Smooth muscle cell of the brain vasculature (primary cell): ENCODE measurements around the gene GGPS1.
"Not testable (repeated sequence)": the region's sequence is repeated elsewhere in the genome, so short reads cannot be mapped to it uniquely, and the experiment has no call there.

Experiments
- DNase-seq: peaks from one replicate; pipeline ENCODE4 v3.0.0-alpha.2; 2012; ENCODE audit warnings: low read depth, low spot score

GGPS1 gene

DNA sequence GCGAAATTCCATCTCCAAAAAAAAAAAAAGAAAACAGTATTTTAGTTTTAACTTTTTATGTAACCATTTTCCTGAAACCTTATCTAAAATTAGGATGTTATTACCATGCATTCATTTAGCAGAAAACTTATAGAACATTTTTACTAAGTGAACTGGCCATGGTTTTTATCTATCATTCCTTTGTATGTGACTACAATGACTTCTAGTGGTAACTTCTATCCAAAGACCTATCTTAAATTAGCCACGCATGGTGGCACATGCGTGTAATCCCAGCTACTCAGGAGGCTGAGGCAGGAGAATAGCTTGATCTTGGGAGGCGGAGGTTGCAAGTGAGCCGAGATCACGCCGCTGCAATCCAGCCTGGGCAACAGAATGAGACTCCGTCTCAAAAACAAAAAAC lies 11.4 kb downstream of the GGPS1 start:
- no peak for DNase-seq

DNA sequence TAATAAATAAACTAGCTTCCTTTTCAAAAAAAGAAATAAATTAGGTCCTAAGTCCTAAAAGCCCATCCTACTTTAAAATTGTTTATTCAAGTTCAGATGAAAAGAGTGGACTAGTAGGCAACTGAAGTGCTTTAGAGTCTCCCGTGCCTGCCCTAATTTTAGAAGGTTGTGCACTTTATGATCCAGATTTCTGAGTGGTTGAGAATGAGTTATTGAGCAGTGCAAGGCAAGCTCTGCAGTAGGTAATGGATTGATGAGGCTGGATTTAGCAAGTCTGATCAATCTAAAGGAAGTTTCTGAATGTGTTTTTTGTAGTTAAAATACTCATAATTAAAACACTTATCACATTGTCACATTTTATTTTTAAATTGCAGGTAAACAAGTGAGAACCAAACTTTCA lies 13.0 kb downstream of the GGPS1 start:
- DNase-seq = no peak

DNA sequence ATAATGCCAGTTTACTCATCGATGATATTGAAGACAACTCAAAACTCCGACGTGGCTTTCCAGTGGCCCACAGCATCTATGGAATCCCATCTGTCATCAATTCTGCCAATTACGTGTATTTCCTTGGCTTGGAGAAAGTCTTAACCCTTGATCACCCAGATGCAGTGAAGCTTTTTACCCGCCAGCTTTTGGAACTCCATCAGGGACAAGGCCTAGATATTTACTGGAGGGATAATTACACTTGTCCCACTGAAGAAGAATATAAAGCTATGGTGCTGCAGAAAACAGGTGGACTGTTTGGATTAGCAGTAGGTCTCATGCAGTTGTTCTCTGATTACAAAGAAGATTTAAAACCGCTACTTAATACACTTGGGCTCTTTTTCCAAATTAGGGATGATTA lies 13.7 kb downstream of the GGPS1 start:
- no peak for DNase-seq

DNA sequence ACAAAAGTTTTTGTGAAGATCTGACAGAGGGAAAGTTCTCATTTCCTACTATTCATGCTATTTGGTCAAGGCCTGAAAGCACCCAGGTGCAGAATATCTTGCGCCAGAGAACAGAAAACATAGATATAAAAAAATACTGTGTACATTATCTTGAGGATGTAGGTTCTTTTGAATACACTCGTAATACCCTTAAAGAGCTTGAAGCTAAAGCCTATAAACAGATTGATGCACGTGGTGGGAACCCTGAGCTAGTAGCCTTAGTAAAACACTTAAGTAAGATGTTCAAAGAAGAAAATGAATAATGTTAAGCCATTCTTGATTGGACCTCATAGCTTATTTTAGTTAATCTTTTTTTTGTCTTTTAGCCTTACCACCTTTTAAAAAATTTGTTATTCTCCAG lies 14.1 kb downstream of the GGPS1 start:
- DNase-seq = no peak

DNA sequence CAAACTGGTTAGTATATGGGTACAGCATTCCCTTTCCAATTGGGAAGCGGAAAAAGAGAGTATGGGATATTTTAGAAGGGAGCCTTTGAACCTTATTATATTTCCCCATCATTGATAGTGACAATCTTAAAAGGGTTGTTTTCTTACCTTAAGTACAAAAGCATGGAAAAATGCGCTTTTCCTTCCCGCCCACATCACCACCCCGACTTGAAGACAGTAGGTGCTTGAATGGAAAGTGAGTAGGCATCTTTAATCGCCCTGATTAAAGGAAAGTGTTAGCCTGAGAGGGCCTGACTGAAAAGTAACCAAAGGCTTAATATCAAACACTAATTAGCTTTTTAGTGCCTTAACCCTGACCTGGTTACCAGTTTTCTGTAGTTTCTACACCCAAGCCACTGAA lies 15.4 kb downstream of the GGPS1 start:
- no peak for DNase-seq

DNA sequence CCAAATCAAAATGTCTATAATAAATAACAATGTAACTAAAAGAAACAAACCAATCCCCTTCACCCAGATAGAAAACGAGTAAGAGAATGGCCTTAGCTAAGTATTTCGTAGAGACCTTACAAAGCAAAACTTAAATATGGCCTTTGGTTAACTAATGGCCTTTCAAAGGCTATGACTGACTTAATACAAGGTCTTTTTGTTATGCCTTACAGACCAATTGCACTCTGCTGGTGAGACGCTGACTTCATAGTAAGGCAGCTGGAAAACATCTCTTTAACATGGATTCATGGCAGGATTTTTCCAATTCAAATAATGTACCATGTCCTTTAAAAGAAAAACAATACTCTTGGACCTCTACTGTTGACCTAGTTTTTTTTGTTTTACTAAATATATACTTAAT lies 23.1 kb downstream of the GGPS1 start:
- no peak for DNase-seq

DNA sequence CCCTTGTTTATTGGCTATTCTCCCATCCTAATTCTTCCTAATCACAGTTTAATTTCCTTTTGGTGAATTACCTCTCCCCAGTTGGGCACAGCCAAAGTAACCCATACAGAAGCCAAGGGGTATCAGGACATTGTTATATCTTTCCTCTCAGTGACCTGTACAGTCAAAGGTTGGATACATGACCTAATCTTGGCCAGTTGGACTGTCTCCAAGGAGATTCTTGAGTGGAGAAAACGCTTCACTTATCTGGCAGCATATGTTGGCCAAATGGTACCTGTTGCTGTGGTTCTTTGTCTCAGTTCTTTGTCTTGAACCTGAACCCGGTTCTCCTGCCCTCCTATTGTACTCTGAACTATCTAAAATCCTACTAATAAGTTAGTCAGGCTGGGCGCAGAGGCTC lies 23.5 kb downstream of the GGPS1 start:
- DNase-seq = no peak

DNA sequence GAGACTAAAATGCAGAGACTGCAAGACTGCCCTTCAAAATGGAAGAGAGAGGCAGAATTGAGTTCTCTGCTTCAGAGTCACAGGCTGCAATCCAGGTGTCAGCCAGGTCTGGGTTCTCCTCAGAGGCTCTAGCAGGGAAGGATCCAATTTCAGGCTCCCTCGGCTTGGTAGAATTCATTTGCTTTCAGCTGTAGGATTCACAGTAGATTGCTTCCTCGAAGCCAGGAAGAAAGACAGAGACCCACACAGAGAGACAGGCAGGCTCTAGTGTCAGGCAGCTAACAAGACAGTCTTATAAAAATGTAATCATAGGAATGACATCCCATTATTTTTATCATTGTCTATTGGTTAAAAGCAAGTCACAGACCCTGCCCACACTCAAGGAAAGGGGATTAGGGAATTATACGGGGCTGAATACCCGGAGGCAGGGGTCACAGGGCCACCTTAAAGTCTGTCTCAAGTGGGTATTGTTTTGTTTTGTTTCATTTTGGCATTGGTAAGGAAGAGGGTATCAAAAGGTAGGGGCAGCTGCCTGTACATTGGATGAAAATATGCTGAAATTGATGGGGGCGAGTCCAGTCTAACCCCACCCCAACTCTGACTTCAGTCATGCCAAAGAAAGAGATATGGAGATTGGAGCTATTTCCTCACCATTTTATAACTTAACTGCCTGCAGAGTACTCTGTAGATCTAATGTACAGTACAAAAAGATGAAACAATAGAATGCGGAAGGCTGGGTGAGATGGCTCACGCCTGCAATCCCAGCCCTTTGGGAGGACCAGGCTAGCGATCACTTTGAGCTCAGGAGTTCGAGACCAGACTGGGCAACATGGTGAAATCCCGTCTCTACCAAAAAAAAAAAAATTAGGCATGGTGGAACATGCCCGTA lies 29.4 kb downstream of the GGPS1 start:
- no peak for DNase-seq

DNA sequence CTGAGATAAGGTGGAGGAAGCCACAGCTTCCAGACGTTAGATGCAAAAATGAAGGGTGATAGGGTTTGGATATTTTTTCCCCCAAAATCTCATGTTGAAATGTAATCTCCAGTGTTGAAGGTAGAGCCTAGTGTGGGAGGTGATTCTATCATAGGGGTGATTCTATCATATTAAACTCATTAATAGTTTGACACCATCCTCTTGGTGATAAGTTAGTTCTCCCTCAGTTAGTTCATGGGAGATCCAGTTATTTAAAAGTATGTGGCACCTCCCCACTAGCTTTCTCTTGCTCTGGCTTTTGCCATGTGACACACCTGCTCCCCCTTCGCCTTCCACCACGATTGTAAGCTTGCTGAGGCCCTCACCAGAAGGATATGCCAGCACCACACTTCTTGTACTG lies 30.5 kb downstream of the GGPS1 start:
- no peak for DNase-seq

DNA sequence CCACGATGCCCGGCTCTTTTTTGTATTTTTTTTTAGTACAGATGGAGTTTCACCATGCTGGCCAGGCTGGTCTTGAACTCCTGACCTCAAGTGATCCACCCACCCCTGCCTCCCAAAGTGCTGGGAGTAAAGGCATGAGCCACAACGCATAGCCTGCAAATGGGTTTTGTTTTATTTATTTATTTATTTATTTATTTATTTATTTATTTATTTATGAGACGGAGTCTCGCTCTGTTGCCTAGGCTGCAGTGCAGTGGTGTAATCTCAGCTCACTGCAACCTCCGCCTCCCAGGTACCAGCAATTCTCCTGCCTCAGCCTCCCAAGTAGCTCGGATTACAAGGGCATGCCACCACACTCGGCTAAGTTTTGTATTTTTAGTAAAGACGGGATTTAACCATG lies 35.8 kb downstream of the GGPS1 start:
- not testable (repeated sequence) for DNase-seq

DNA sequence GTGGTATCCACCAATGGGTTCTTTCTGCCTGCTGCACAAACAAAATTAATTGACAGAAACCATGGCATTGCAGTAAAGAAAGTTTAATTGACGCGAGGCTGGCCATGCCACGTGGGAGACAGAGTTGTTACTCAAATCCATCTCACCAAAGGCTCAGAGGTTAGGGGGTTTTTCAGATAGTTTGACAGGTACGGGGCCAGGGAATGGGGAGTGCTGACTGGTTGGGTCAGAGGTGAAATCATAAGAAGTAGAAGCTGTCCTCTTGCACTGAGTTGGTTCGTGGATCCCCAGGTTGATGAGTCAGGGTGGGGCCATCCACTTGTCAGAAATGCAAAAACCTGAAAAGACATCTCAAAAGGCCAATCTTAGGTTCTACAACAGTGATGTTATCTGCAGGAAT lies 37.9 kb downstream of the GGPS1 start:
- no peak for DNase-seq

DNA sequence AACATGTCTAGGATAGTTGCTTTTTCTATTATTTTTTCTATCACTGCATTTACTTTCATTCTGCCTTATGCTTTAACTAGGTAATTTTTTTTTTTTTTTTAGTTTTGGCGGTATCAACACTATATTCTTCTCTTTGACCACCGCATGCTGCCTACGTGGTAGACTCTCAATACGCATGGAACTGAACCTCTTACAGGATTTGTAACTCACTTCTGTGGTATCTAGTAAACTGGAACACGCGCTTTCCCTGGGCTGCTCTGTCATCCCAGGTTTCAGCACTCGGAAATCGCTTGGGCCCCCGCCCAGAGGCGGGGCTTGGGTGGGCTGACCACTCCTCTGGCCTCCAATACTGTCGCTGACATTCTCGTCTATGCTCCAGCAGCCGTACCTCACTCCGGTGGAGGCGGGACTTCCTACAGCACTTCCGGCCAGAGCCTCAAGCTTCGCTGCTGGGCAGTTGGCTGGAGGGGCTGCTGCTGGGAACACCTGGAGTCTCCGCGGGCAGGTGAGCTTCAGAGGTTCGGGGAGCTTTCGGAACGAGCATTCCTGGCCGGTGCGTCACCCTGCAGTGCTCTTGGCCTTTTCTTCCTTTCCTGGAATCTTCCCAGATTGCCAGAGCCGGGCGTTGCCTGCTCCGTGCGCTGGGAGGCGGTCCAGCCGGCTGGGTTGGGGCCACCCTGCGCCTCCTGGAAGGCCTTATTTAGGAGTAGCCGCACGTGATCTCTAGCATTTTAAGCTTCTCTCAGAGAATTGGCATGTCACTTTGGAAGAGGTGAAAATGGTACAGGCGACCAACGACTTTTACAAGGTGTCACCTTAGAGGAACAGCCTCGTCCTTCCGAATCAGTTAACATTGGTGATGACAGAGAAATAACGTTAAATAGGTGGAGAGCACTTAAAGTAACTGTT lies 38.9 kb downstream of the GGPS1 start, which contains the start of gene TBCE:
TSS of gene TBCE (plus strand) at position 428 of the 909 bp plus-strand sequence. CDS start 12,623 bp downstream, outside the sequence.
- DNase-seq = peak; percentile 91

DNA sequence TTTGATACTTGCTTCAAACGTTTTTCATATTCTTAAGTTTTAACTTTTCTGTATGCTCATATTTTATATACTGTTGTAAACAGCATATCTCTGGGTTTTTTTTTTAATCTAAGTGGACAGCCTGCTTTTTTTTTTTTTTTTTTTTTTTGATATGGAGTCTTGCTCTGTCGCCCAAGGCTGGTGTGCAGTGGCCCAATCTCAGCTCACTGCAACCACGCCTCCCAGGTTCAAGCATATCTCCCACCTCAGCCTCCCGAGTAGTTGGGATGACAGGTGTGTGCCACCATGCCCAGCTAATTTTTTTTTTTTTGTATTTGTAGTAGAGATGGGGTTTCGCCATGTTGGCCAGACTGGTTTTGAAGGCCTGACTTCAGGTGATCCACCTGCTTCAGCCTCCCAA lies 40.1 kb downstream of the GGPS1 start:
- DNase-seq = no peak

DNA sequence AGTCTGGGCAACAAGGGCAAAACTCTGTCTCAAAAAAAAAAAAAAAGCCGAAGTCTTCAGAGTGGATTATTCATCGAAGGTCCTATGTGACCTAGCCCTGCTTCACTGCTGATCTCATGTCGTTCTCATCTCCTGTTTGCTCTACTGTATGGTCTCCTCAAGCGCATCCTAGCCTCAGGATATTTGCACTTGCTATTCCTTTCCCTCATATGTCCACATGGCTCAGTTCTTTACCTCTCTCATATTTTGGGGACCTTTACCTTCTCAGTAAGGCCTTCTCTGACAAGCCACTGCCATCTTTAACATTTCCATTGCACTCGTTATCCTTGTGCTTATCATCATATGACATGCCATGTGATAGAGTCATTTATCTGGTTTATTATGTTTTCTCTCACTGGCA lies 41.4 kb downstream of the GGPS1 start:
- no peak for DNase-seq

DNA sequence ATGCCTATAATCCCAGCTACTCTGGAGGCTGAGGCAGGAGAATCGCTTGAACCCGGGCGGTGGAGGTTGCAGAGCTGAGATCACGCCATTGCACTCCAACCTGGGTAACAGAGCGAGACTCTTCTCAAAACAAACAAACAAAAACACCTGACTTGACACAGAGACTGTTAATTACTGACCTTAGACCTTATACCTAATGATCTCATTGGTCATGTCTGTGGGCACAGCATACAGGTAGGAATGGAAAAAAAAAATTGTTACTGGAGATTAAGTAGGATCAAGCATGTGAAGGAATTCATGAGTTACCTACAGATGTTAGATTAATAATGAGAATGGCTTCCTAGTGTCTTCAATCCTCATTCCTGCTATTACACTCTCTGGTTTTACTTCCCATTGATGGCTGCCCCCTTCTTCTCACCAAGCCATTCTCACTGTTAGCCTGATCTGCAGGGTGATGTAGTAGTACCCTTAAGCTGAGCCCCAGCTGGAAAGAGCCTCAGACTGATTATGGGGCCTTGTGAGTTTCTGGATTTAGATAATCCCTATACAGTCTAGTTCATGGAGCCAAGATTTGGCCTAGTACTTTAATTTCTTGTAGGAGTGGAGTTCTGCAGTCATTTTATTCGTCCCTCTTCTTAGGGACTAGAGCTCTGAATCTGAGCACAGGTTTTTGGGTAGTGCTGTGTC lies 47.7 kb downstream of the GGPS1 start:
- DNase-seq = no peak

DNA sequence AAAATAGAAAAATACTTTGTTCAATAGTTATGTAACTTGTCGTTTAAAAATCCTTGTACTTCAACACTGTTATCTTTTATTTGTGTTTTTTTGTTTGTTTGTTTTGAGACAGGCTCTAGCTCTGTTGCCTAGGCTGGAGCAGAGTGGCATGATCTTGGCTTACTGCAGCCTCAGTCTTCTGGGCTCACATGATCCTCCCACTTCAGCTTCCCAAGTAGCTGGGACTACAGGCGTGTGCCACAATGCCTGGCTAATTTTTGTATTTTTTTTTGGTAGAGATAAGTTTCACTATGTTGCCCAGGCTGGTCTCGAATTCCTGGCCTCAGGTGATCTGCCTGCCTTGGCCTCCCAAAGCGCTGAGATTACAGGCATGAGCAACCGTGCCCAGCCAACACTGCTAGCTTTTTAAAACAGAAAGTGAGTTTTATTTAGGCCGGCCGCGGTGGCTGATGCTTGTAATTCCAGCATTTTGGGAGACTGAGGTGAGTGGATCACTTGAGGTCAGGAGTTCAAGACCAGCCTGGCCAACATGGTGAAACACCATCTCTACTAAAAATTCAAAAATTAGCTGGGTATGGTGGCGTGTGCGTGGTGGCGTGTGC lies 49.9 kb downstream of the GGPS1 start:
- DNase-seq = not testable (repeated sequence)

DNA sequence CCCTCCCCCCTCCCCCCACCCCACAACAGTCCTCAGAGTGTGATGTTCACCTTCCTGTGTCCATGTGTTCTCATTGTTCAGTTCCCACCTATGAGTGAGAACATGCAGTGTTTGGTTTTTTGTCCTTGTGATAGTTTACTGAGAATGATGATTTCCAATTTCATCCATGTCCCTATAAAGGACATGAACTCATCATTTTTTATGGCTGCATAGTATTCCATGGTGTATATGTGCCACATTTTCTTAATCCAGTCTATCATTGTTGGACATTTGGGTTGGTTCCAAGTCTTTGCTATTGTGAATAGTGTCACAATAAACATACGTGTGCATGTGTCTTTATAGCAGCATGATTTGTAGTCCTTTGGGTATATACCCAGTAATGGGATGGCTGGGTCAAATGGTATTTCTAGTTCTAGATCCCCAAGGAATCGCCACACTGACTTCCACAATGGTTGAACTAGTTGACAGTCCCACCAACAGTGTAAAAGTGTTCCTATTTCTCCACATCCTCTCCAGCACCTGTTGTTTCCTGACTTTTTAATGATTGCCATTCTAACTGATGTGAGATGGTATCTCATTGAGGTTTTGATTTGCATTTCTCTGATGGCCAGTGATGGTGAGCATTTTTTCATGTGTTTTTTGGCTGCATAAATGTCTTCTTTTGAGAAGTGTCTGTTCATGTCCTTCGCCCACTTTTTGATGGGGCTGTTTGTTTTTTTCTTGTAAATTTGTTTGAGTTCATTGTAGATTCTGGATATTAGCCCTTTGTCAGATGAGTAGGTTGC lies 53.8 kb downstream of the GGPS1 start:
- DNase-seq = not testable (repeated sequence)

DNA sequence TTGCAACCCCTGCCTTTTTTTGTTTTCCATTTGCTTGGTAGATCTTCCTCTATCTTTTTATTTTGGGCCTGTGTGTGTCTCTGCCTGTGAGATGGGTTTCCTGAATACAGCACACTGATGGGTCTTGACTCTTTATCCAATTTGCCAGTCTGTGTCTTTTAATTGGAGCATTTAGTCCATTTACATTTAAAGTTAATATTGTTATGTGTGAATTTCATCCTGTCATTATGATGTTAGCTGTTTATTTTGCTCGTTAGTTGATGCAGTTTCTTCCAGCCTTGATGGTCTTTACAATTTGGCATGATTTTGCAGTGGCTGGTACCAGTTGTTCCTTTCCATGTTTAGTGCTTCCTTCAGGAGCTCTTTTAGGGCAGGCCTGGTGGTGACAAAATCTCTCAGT lies 57.3 kb downstream of the GGPS1 start:
- not testable (repeated sequence) for DNase-seq

DNA sequence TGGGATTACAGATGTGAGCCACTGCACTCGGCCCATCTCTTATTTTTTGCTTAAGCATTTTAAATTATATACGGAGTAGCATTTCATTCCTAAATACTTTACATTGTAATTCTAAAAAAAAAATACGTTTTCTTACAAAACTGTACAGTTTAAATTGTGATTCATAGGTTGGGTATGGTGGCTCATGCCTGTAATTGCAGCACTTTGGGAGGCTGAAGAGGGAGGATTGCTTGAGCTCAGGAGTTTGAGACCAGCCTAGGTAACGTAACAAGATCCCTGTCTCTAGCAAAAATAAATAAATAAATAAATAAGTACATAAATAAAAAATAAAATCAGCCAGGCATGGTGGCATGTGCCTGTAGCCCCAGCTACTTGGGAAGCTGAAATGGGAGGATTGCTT lies 63.5 kb downstream of the GGPS1 start:
- no peak for DNase-seq
